ENCODE results near the gene COL24A1. TPM values are rescaled to one million over a fixed set of nuclear protein-coding genes. Genes with fewer than 3 reads are reported as not detected.
"Not testable (repeated sequence)": the region's sequence is repeated elsewhere in the genome, so short reads cannot be mapped to it uniquely, and the experiment has no call there.

COL24A1 gene
- total RNA-seq, 1 donor from 2014 or later = not detected

DNA sequence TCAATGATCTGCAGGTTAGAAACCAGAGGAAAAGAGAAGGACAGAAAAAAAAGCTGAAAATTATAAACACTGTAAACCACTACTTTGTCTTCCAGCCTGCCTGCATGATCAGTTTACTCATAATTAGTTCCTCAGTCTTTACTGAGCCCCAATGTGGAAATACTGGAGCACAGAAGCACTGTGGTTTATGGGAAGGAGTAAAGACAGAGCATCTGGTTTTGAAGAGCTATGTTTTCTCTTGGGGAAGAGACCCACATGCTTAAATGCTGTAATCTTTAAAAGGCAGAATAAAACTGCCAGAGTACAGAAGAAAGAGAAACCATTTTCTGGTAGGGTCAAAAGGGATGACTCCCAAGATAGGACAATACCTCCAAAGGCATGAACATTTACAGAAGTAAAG is 289.4 kb downstream of the COL24A1 start:
- Mint-ChIP-seq H3K36me3 (ENCODE audit: low read depth) (no peaks in the 10 kb centered on the region), H3K27ac (no peak overlapping the region), H3K9me3 (no peaks in the 10 kb centered on the region), H3K4me3 (no peak overlapping the region), H3K27me3 (ENCODE audit: insufficient read depth) (no peaks in the 10 kb centered on the region), H3K4me1 (ENCODE audit: low read depth) (no peaks in the 10 kb centered on the region)
- DNase-seq (ENCODE audit: low spot score) = no peak
- intact Hi-C loops (cut with micrococcal nuclease) = no loop called here

DNA sequence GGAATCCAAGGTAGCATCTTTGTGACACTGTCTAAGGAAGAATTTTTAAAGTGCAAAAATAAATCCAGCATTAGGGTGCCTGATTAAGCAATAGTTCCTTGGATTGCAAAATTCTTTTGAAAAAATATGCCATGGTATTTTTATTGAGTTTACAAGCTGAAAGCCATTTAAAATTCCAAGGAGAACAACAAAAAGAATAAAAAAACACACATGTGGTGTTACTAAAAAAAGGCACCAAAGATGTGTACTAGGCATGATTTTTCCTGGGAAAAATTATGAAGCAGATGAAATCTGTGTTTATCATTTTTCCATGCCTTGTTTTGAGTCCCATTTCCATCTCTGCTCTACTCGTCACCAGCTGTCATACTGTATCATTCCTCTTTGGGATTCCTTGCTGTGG is 291.4 kb downstream of the COL24A1 start:
- no peaks in the 10 kb centered on the region for H3K36me3 Mint-ChIP-seq (ENCODE audit: low read depth)
- no peaks in the 10 kb centered on the region for H3K9me3 Mint-ChIP-seq
- no peak overlapping the region for H3K4me3 Mint-ChIP-seq
- H3K27me3 Mint-ChIP-seq (ENCODE audit: insufficient read depth) = no peaks in the 10 kb centered on the region
- H3K27ac Mint-ChIP-seq = no peak overlapping the region
- intact Hi-C loops (cut with micrococcal nuclease) = no loop called here
- H3K4me1 Mint-ChIP-seq (ENCODE audit: low read depth) = no peaks in the 10 kb centered on the region
- DNase-seq (ENCODE audit: low spot score) = no peak

DNA sequence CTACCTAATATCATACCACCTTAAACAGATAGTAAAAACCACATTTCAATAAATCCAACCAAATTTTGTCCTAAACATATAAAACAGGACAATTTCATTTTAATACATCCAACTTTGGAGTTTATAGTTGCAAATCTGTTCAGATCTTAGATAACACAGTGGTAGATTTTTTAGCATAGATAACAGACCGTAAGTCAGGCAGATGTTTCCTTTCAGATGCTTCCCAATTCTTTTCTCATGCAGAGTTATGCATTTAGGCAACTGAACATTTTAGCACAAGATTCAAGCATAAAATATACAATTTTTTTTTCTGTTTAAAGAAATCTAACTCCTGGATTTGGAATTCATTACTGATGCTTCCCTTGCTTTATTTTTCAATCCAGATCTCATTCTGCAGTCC is 291.8 kb downstream of the COL24A1 start:
- intact Hi-C loops (cut with micrococcal nuclease) = no loop called here
- H3K4me1 Mint-ChIP-seq (ENCODE audit: low read depth) = no peaks in the 10 kb centered on the region
- no peak overlapping the region for H3K4me3 Mint-ChIP-seq
- no peaks in the 10 kb centered on the region for H3K27me3 Mint-ChIP-seq (ENCODE audit: insufficient read depth)
- DNase-seq (ENCODE audit: low spot score) = no peak
- no peaks in the 10 kb centered on the region for H3K36me3 Mint-ChIP-seq (ENCODE audit: low read depth)
- H3K9me3 Mint-ChIP-seq = no peaks in the 10 kb centered on the region
- no peak overlapping the region for H3K27ac Mint-ChIP-seq

DNA sequence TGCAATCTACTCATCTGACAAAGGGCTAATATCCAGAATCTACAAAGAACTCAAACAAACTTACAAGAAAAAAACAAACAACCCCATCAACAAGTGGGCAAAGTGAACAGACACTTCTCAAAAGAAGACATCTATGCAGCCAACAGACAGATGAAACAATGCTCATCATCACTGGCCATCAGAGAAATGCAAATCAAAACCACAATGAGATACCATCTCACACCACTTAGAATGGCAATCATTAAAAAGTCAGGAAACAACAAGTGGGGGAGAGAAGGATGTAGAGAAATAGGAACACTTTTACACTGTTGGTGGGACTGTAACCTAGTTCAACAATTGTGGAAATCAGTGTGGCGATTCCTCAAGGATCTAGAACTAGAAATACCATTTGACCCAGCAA is 292.9 kb downstream of the COL24A1 start:
- H3K4me1 Mint-ChIP-seq (ENCODE audit: low read depth); H3K27me3 Mint-ChIP-seq (ENCODE audit: insufficient read depth); DNase-seq (ENCODE audit: low spot score); intact Hi-C loops (cut with micrococcal nuclease); H3K36me3 Mint-ChIP-seq (ENCODE audit: low read depth); H3K27ac Mint-ChIP-seq; H3K9me3 Mint-ChIP-seq; H3K4me3 Mint-ChIP-seq: not testable (repeated sequence)

DNA sequence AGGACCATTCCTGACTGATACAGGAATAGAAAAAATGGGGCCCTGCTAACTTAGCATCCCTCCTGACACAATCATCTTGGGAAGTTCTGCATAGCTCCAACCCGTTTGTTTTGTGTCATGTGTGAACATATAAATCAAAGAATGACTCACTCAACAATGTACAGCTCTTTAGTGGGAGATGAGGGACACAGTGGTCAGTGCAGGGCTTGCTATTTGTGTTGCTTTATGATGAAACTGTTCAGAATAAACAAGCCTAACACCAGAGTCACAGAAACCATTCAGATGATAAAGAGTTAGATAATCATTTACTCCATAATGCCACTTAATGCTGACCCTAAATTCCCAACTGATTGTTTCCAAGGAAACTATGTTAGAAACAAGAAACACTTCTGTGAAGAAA is 294.1 kb downstream of the COL24A1 start:
- Mint-ChIP-seq H3K4me3 (no peak overlapping the region), H3K36me3 (ENCODE audit: low read depth) (no peaks in the 10 kb centered on the region), H3K27ac (no peak overlapping the region), H3K9me3 (no peaks in the 10 kb centered on the region), H3K4me1 (ENCODE audit: low read depth) (no peaks in the 10 kb centered on the region), H3K27me3 (ENCODE audit: insufficient read depth) (no peaks in the 10 kb centered on the region)
- intact Hi-C loops (cut with micrococcal nuclease) = no loop called here
- no peak for DNase-seq (ENCODE audit: low spot score)

DNA sequence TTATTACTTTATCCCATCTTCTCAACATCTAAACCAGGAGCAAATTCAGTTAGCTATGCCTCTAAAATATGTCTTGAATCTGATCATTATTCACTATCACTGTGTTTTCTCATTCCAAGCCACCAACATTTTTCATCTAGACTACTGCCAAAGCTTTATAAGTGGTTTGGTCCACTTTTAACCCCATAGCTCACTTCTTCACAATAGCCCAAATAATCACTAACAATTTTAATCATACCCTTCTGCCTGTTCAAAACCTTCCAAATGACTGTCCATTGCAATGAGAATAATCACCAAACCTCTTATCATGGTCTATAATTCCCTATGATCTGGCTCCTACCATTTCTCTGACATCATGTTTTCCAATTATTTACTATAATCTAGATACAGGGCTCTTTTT is 298.6 kb downstream of the COL24A1 start:
- Mint-ChIP-seq H3K9me3 (no peaks in the 10 kb centered on the region), H3K4me1 (ENCODE audit: low read depth) (no peaks in the 10 kb centered on the region), H3K36me3 (ENCODE audit: low read depth) (no peaks in the 10 kb centered on the region), H3K27me3 (ENCODE audit: insufficient read depth) (no peaks in the 10 kb centered on the region), H3K27ac (no peak overlapping the region), H3K4me3 (no peak overlapping the region)
- DNase-seq (ENCODE audit: low spot score) = no peak
- intact Hi-C loops (cut with micrococcal nuclease) = no loop called here

DNA sequence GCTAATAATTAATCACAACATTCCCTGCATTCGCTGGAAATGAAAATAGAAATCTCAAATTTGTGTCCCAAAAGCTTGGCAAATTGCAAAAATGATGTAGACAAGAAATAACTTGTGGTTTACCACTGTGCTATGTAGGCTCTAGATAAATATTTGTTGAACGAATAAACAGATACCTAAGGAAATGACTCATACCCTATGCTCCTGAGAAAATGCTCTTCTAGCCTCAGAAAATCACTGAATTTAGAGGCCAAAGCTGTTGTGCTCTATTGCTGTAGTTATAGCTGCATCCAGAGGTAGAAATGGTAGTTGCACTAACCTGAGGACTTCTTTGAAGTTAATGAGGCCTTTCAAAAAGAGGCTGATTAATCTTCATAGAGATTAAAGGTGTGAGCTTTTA is 306.3 kb downstream of the COL24A1 start:
- Mint-ChIP-seq H3K27me3 (ENCODE audit: insufficient read depth) (no peaks in the 10 kb centered on the region), H3K36me3 (ENCODE audit: low read depth) (no peaks in the 10 kb centered on the region), H3K27ac (no peak overlapping the region), H3K4me3 (no peak overlapping the region), H3K9me3 (no peaks in the 10 kb centered on the region), H3K4me1 (ENCODE audit: low read depth) (no peaks in the 10 kb centered on the region)
- DNase-seq (ENCODE audit: low spot score) = no peak
- intact Hi-C loops (cut with micrococcal nuclease) = no loop called here

DNA sequence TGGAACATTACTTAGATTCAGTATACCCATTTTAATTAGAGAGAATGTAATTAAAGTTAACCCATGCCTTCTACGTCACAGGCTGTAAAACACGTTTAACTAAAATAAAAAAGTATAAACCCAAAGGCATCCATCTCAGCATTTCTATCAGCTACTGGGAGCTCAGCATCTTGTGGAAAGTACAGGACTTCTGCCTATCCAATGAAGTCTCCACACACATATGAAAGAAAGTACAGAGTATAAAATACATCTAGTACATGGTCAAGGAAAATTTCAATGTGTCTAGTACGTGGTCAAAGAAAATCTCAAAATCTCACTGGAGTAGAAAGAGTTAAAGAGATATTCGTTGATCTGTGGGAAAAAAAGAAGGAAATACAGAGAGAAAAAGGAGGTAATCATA is 306.9 kb downstream of the COL24A1 start:
- no peak overlapping the region for H3K4me3 Mint-ChIP-seq
- intact Hi-C loops (cut with micrococcal nuclease) = no loop called here
- no peaks in the 10 kb centered on the region for H3K36me3 Mint-ChIP-seq (ENCODE audit: low read depth)
- DNase-seq (ENCODE audit: low spot score) = no peak
- no peaks in the 10 kb centered on the region for H3K9me3 Mint-ChIP-seq
- no peaks in the 10 kb centered on the region for H3K4me1 Mint-ChIP-seq (ENCODE audit: low read depth)
- H3K27me3 Mint-ChIP-seq (ENCODE audit: insufficient read depth) = no peaks in the 10 kb centered on the region
- no peak overlapping the region for H3K27ac Mint-ChIP-seq

DNA sequence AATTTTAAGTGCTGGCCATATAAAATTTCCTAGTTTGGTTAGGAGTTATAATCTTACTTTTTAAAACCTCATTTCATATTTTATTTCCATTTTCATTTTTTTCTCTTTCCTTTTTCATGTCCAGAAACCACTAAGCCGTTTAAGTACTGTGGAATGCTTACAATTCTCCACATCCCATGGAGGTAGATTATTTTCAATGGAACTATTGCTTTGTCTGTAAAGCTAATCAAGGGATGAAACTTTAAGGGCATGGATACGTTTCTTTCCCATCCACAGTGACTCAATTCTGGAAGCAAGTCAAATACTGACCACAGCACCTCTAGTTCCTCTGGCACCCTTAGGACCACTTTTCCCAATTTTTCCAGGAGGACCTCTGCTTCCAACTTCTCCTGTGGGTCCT is 309.2 kb downstream of the COL24A1 start:
- no peak for DNase-seq (ENCODE audit: low spot score)
- no peak overlapping the region for H3K4me3 Mint-ChIP-seq
- H3K9me3 Mint-ChIP-seq = no peaks in the 10 kb centered on the region
- intact Hi-C loops (cut with micrococcal nuclease) = no loop called here
- H3K27me3 Mint-ChIP-seq (ENCODE audit: insufficient read depth) = no peaks in the 10 kb centered on the region
- H3K27ac Mint-ChIP-seq = no peak overlapping the region
- no peaks in the 10 kb centered on the region for H3K4me1 Mint-ChIP-seq (ENCODE audit: low read depth)
- H3K36me3 Mint-ChIP-seq (ENCODE audit: low read depth) = no peaks in the 10 kb centered on the region

DNA sequence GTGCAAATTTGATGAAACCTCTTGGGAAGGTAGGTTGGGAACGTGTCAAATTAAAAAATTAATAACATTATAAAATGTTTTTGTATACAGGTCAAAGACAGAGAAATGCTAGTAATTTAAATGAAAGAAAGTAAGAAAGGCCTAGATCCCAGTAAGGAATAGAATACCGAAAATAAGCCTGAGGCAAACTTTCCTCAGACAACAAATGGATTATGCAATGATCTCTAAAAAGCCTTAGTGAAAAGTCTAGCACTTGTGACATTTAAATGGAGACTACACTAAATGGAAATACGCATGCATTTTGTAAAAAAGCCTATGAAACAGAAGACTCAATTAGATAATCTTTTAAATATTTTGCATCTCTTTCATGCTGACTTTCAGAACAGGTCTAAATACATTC is 309.9 kb downstream of the COL24A1 start:
- no peaks in the 10 kb centered on the region for H3K9me3 Mint-ChIP-seq
- H3K27me3 Mint-ChIP-seq (ENCODE audit: insufficient read depth) = no peaks in the 10 kb centered on the region
- H3K27ac Mint-ChIP-seq = no peak overlapping the region
- H3K4me1 Mint-ChIP-seq (ENCODE audit: low read depth) = no peaks in the 10 kb centered on the region
- intact Hi-C loops (cut with micrococcal nuclease) = no loop called here
- H3K36me3 Mint-ChIP-seq (ENCODE audit: low read depth) = no peaks in the 10 kb centered on the region
- DNase-seq (ENCODE audit: low spot score) = no peak
- no peak overlapping the region for H3K4me3 Mint-ChIP-seq

DNA sequence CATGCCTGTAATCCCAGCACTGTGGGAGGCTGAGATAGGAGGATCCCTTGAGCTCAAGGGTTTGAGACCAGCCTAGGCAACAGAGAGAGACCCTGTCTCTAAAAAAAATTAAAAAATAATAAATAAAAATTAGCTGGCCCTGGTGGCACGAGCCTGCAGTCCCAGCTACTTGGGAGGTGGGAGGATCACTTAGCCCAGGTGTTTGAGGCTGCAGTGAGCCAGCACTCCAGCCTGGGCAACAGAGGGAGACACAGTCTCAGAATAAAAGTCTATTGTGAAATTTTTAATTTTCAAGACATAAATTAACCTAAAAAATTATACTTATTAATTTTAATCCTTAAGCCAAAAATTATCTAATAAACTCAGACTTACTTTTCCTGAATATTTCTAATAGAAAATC is 317.1 kb downstream of the COL24A1 start:
- intact Hi-C loops (cut with micrococcal nuclease) = no loop called here
- H3K27me3 Mint-ChIP-seq (ENCODE audit: insufficient read depth) = no peaks in the 10 kb centered on the region
- no peak overlapping the region for H3K27ac Mint-ChIP-seq
- no peak for DNase-seq (ENCODE audit: low spot score)
- H3K4me1 Mint-ChIP-seq (ENCODE audit: low read depth) = no peaks in the 10 kb centered on the region
- no peaks in the 10 kb centered on the region for H3K36me3 Mint-ChIP-seq (ENCODE audit: low read depth)
- H3K9me3 Mint-ChIP-seq = no peaks in the 10 kb centered on the region
- H3K4me3 Mint-ChIP-seq = no peak overlapping the region

DNA sequence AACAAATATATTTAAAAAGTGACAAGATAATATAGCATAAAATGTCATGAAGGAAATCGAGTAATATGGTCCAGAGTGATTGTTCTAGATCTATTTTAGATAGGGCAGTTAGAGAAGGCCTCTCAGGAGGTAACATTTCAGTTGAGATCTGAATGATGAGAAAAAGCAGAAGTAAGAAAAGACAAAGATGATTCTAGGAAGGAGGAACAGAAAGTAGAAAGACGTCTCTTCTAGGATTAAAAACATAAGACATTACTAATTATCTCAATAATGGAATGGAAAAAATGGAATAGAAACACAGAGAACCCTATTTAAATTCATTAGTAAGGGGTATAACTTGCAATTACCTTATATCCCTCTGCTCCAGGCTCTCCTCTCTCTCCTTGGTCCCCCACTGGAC is 318.3 kb downstream of the COL24A1 start:
- no peak overlapping the region for H3K27ac Mint-ChIP-seq
- intact Hi-C loops (cut with micrococcal nuclease) = no loop called here
- no peaks in the 10 kb centered on the region for H3K36me3 Mint-ChIP-seq (ENCODE audit: low read depth)
- DNase-seq (ENCODE audit: low spot score) = no peak
- H3K27me3 Mint-ChIP-seq (ENCODE audit: insufficient read depth) = no peaks in the 10 kb centered on the region
- no peaks in the 10 kb centered on the region for H3K4me1 Mint-ChIP-seq (ENCODE audit: low read depth)
- no peak overlapping the region for H3K4me3 Mint-ChIP-seq
- H3K9me3 Mint-ChIP-seq = no peaks in the 10 kb centered on the region

DNA sequence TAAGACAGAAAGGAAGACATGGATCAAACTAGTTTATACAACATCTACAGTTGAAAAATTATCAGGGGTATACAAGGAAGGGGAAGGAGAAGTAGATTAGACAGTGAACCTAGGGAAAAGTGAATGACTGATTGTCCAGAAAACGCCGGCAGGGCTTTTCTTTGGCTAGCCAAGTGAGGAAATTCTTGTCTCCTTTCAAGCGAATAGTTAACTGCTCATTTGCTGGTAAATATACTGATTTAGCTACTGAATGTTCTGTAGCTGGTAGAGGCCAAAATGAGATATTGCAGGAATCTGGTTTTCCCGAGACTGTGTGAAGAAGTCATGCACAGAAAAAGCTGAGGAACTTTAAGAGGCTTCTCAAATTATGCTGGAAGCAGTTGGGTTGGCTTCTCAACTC is 319.8 kb downstream of the COL24A1 start:
- H3K4me1 Mint-ChIP-seq (ENCODE audit: low read depth) = no peaks in the 10 kb centered on the region
- H3K27ac Mint-ChIP-seq = no peak overlapping the region
- H3K27me3 Mint-ChIP-seq (ENCODE audit: insufficient read depth) = no peaks in the 10 kb centered on the region
- no peaks in the 10 kb centered on the region for H3K9me3 Mint-ChIP-seq
- DNase-seq (ENCODE audit: low spot score) = no peak
- no peaks in the 10 kb centered on the region for H3K36me3 Mint-ChIP-seq (ENCODE audit: low read depth)
- intact Hi-C loops (cut with micrococcal nuclease) = no loop called here
- no peak overlapping the region for H3K4me3 Mint-ChIP-seq

DNA sequence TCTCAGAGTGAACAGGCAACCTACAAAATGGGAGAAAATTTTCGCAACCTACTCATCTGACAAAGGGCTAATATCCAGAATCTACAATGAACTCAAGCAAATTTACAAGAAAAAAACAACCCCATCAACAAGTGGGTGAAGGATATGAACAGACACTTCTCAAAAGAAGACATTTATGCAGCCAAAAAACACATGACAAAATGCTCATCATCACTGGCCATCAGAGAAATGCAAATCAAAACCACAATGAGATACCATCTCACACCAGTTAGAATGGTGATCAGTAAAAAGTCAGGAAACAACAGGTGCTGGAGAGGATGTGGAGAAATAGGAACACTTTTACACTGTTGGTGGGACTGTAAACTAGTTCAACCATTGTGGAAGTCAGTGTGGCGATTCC is 323.4 kb downstream of the COL24A1 start:
- H3K27ac Mint-ChIP-seq; H3K9me3 Mint-ChIP-seq; intact Hi-C loops (cut with micrococcal nuclease); H3K36me3 Mint-ChIP-seq (ENCODE audit: low read depth); H3K4me1 Mint-ChIP-seq (ENCODE audit: low read depth); DNase-seq (ENCODE audit: low spot score); H3K4me3 Mint-ChIP-seq; H3K27me3 Mint-ChIP-seq (ENCODE audit: insufficient read depth): not testable (repeated sequence)

Data from activated T-helper 1 cell treated with anti-CD3 and anti-CD28 coated beads, Interleukin-12 subunit alpha, Interleukin-12 subunit beta, Interleukin-2, Interleukin-4 antibody, amounts not matched to agents 30 ng/mL and 10 ng/mL and 1 ng/mL, durations not matched to agents 14 hours and 24 hours and 36 hours (primary cell).